SK-N-SH (cell line): ENCODE data around the gene BMF. TPM values are rescaled to one million over a fixed set of nuclear protein-coding genes. Genes with fewer than 3 reads are reported as not detected.
A peak's percentile ranks its signal among the peaks of the same experiment; 100 is the strongest.

Experiments
- CTCF ChIA-PET: fragments of 300-600, 350-600 bp; formaldehyde crosslinking; extraction: SDS; loops from one replicate; lab custom pipeline; 2021; lab: Yijun Ruan, JAX
- POLR2A ChIA-PET: fragments of 350-600 bp; sonication (Branson Sonifier 250); formaldehyde crosslinking; extraction: SDS; loops from one replicate; lab custom pipeline; 2020; ENCODE audit warnings: antibody characterized with exemption, inconsistent platforms; lab: Yijun Ruan, JAX
- DNase-seq: peaks from one replicate; pipeline ENCODE4 v3.0.0; 2012
- H2AFZ ChIP-seq: fragments of 200-600 bp; sonication (generic); 2 replicates; pipeline ENCODE4 v1.8.1; 2016; ENCODE audit warnings: antibody characterized with exemption, mild to moderate bottlenecking, low read depth
- H3F3A ChIP-seq: fragments of 200-600 bp; sonication (generic); replicated peaks from 2 replicates; pipeline ENCODE3; 2016; ENCODE audit warnings: antibody characterized with exemption, mild to moderate bottlenecking; ENCODE audit not compliant: insufficient read depth
- H3K27ac ChIP-seq, 2 experiments: fragments of 200-500 bp in 1 of 2; fragments of 200-600 bp in 1 of 2; sonication (Bioruptor generic) in 1 of 2; sonication (generic), shearing (Covaris generic) in 1 of 2; 2 replicates each; pipeline versions ENCODE4 v1.5.1 to v1.6.1; 2014 to 2016; ENCODE audit warnings: low read depth in 2 of 2, inconsistent platforms in 1 of 2, low read length in 1 of 2, mild to moderate bottlenecking in 1 of 2, mixed read lengths in 1 of 2
- H3K27me3 ChIP-seq: fragments of 200-600 bp; sonication (generic), shearing (Covaris generic); 2 replicates; pipeline ENCODE4 v1.6.1; 2016; ENCODE audit warnings: mixed run types; ENCODE audit not compliant: insufficient read depth
- H3K36me3 ChIP-seq, 2 experiments: fragments of 200-500 bp in 1 of 2; fragments of 200-600 bp in 1 of 2; sonication (Bioruptor generic) in 1 of 2; sonication (generic) in 1 of 2; replicated peaks in 1 of 2; 2 replicates each; pipeline versions ENCODE3 to v1.5.1; 2014 to 2016; ENCODE audit warnings: low read length in 1 of 2, mild to moderate bottlenecking in 1 of 2; ENCODE audit not compliant: insufficient read depth in 2 of 2, control insufficient read depth in 1 of 2
- H3K4me1 ChIP-seq, 2 experiments: fragments of 200-500 bp in 1 of 2; fragments of 200-600 bp in 1 of 2; sonication (Bioruptor generic) in 1 of 2; sonication (generic), shearing (Covaris generic) in 1 of 2; 2 replicates each; pipeline versions ENCODE4 v1.5.1 to v1.6.1; 2014 to 2016; ENCODE audit warnings: low read depth in 1 of 2, low read length in 1 of 2, mixed run types in 1 of 2; ENCODE audit not compliant: insufficient read depth in 2 of 2, control insufficient read depth in 1 of 2
- H3K4me2 ChIP-seq: fragments of 200-600 bp; sonication (generic), shearing (Covaris generic); 2 replicates; pipeline ENCODE4 v1.6.1; 2017; ENCODE audit warnings: mixed run types
- H3K4me3 ChIP-seq, 2 experiments: fragments of 200-500 bp in 1 of 2; fragments of 200-600 bp in 1 of 2; sonication (Bioruptor generic) in 1 of 2; sonication (generic), shearing (Covaris generic) in 1 of 2; 2 replicates each; pipeline versions ENCODE4 v1.5.1 to v1.8.1; 2014 to 2016; ENCODE audit warnings: low read depth in 2 of 2, inconsistent platforms in 1 of 2, low read length in 1 of 2, mild to moderate bottlenecking in 1 of 2, mixed read lengths in 1 of 2, moderate library complexity in 1 of 2
- H3K79me2 ChIP-seq: fragments of 200-600 bp; sonication (generic); 2 replicates; pipeline ENCODE4 v1.8.1; 2017; ENCODE audit warnings: mild to moderate bottlenecking; ENCODE audit not compliant: insufficient read depth
- H3K9ac ChIP-seq: fragments of 200-600 bp; sonication (generic); 2 replicates; pipeline ENCODE4 v1.6.1; 2017; ENCODE audit warnings: mixed run types
- H3K9me2 ChIP-seq: fragments of 200-600 bp; sonication (generic); 2 replicates; pipeline ENCODE4 v1.6.1; 2017; ENCODE audit warnings: mixed run types
- H3K9me3 ChIP-seq: fragments of 200-600 bp; sonication (generic); 2 replicates; pipeline ENCODE4 v1.6.1; 2017; ENCODE audit warnings: mixed run types, mild to moderate bottlenecking, moderate library complexity
- H4K20me1 ChIP-seq: fragments of 200-600 bp; sonication (generic); 2 replicates; pipeline ENCODE4 v1.6.1; 2017; ENCODE audit warnings: mild to moderate bottlenecking, mixed run types; ENCODE audit not compliant: insufficient read depth
- EP300 ChIP-seq, 2 experiments: IDR thresholded peaks; 2 replicates each; pipeline versions ENCODE4 v1.4.0 to v1.6.1; 2012; ENCODE audit warnings: borderline replicate concordance in 1 of 2, low read depth in 1 of 2, low read length in 1 of 2
- FOXJ3 ChIP-seq: sonication (generic); formaldehyde crosslinking; IDR thresholded peaks from 2 replicates; pipeline ENCODE4 v1.5.1; 2020; ENCODE audit warnings: mild to moderate bottlenecking, missing genetic modification reagents
- MAX ChIP-seq: IDR thresholded peaks from 2 replicates; pipeline ENCODE4 v1.4.0; 2012; ENCODE audit warnings: low read depth
- MXI1 ChIP-seq: IDR thresholded peaks from 2 replicates; pipeline ENCODE4 v1.6.1; 2012; ENCODE audit warnings: mild to moderate bottlenecking, low read depth, low read length, improper control_type of control experiment
- SMC3 ChIP-seq: IDR thresholded peaks from 2 replicates; pipeline ENCODE4 v1.6.1; 2012; ENCODE audit warnings: low read depth, low read length, improper control_type of control experiment
- TAF1 ChIP-seq: IDR thresholded peaks from 2 replicates; pipeline ENCODE4 v1.6.1; 2012; ENCODE audit warnings: low read depth, mild to moderate bottlenecking, low read length, moderate library complexity, borderline replicate concordance
- WGBS: methylation state at CpG from one replicate; pipeline ENCODE4 v1.1.6; 2017; ENCODE audit warnings: low lambda C conversion rate; 5-methylcytosine and 5-hydroxymethylcytosine counted together
- polyA plus RNA-seq, 3 experiments: library from polyadenylated mRNA; depleted of rRNA; stranded (reverse); fragments of >200 nt; gene quantifications; 2 replicates each; pipeline ENCODE4 v1.2.3, GENCODE V29; 2012
- TF ChIP-seq, protein P1 (sequence below): IDR thresholded peaks from 2 replicates; pipeline ENCODE4 v1.4.0; 2012; ENCODE audit warnings: low read depth, borderline replicate concordance

Gene BMF
- polyA plus RNA-seq, 1 of the 3 experiments (the other 2 are of a cell fraction): 0.72 TPM

DNA sequence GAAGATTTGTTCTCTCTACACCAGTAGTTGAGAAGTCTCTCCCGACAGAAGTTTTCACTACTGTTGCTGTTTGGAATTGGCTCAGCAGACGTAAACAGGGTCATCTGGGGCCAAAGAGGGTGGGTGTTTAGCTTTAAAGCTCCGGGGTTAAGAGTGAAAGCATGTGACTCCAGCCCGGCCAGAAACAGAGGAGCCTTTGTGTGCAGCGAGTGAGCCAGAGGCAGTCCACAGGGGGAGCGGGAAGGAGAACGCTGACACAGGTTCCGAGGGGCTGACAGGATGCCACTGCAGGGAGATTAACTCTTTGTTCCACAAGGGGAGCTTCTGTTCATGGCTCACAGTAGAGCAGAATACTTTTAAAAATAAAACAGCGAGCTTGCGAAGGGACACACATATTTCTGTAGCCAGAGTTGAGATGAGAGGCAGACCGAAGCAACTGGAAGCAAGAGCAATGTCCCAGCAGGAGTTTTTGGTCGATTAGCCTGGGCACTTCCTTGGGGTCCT is 26.9 kb downstream of the BMF start:
- no peaks in the 10 kb centered on the region for H3F3A ChIP-seq
- no peaks in the 10 kb centered on the region for H3K79me2 ChIP-seq
- peak; percentile 72 for DNase-seq
- H3K9me2 ChIP-seq: no peaks in the 10 kb centered on the region
- H3K9ac ChIP-seq: peak overlapping the region; percentile 46; the same call in 1 of the 2 replicates
- H2AFZ ChIP-seq: peak overlapping the region; percentile 84
- no peaks in the 10 kb centered on the region for H4K20me1 ChIP-seq
- TF ChIP-seq, protein P1, sequence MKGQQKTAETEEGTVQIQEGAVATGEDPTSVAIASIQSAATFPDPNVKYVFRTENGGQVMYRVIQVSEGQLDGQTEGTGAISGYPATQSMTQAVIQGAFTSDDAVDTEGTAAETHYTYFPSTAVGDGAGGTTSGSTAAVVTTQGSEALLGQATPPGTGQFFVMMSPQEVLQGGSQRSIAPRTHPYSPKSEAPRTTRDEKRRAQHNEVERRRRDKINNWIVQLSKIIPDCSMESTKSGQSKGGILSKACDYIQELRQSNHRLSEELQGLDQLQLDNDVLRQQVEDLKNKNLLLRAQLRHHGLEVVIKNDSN: peak; percentile 41; the same call in 1 of the 2 replicates
- TF ChIP-seq TAF1 (no peak), FOXJ3 (CRISPR knock-in tag) (no peak), MAX (peak; percentile 80; the same call in 1 of the 2 replicates), MXI1 (no peak), EP300 (IDR thresholded peaks at IDR 0.05; ENCODE audit: borderline replicate concordance in 1 of 2, low read depth in 1 of 2, low read length in 1 of 2) (0 out of 4 replicates have a peak, but pooled peaks of 1 of the 2 experiments have one; percentile 6), SMC3 (no peak)
- CTCF ChIA-PET: interaction anchor here (1.5 to 1.8 kb wide), 2 partner anchors 14 to 23 kb away, joined by 4 to 6 read pairs; no protein-coding TSS in a partner anchor
- H3K27ac ChIP-seq: peak overlapping the region; percentile 29 to 48; a peak in 2 of 4 replicates
- H3K4me2 ChIP-seq: peak overlapping the region; percentile 69
- POLR2A ChIA-PET: interaction anchor here (0.6 to 1.2 kb wide), 2 partner anchors 12 to 43 kb away, joined by 3 to 4 read pairs; no protein-coding TSS in a partner anchor
- H3K9me3 ChIP-seq: no peaks in the 10 kb centered on the region
- peaks cover 23% of the 10 kb centered on the region in 2 experiments for H3K4me1 ChIP-seq
- WGBS: 26% methylated on average over 12 of the region's 12 CpGs
- H3K4me3 ChIP-seq: peak overlapping the region in 1 of 2 experiments; percentile 21; a peak in 1 of 4 replicates
- H3K36me3 ChIP-seq: no peaks in the 10 kb centered on the region
- no peaks in the 10 kb centered on the region for H3K27me3 ChIP-seq

DNA sequence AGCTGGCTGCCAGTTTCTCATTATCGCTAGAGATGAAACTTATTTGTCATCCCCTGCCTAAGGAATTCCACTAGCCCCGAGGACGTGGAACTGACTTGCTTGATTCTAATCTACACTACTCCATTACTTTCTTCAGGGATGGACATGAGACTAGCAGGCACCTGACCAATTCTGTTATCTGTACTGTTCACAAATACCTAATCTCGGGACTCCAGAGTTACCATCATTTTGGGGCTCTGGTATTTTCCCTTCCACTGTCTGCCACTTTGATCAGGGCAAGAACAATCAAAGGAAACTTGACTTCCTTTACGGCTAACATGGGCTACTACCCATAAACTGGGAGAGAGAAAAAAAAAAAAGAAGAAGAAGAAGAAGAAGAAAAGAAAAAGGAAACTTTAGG is 27.8 kb downstream of the BMF start:
- DNase-seq: no peak
- 61% methylated on average over 5 of the region's 5 CpGs for WGBS

More for the DNA sequence above, 27.8 kb downstream of the BMF start:
- Histone ChIP-seq H2AFZ (peak overlapping the region; percentile 84; the same call in 1 of the 2 replicates), H3K9me2 (no peaks in the 10 kb centered on the region), H3F3A (no peaks in the 10 kb centered on the region), H4K20me1 (no peaks in the 10 kb centered on the region), H3K79me2 (no peaks in the 10 kb centered on the region), H3K36me3 (no peaks in the 10 kb centered on the region), H3K27me3 (no peaks in the 10 kb centered on the region), H3K4me3 (no peak overlapping the region), H3K9me3 (no peaks in the 10 kb centered on the region), H3K4me1 (peaks cover 20 to 23% of the 10 kb centered on the region in 2 experiments), H3K4me2 (0 out of 2 replicates have a peak overlapping the region, but pooled peaks have one; percentile 69), H3K9ac (no peak overlapping the region), H3K27ac (peak overlapping the region in 1 of 2 experiments; percentile 48; a peak in 1 of 4 replicates)
- POLR2A ChIA-PET: no interaction called here
- TF ChIP-seq MAX: no peak
- TF ChIP-seq, protein P1: no peak
- CTCF ChIA-PET: interaction anchor here (1.8 kb wide), 1 partner anchor 24 kb away, joined by 6 read pairs; no protein-coding TSS in a partner anchor
